Measurements from ENCODE around the gene TMEM234.

The TMEM234 gene

GRCh38 chr1:32201011-32201855, 20.9 kb downstream of the TMEM234 start:
- ATAC-seq (replicated peaks) (peak; percentile 76), DNase-seq (peak; percentile 63 to 77 (median 74))
- peak overlapping the region; percentile 92 for H3K4me3 Mint-ChIP-seq
- H3K9me3 Mint-ChIP-seq = no peaks in the 10 kb centered on the region
- peak overlapping the region; percentile 94 for H3K27ac Mint-ChIP-seq
- H3K36me3 Mint-ChIP-seq (ENCODE audit: insufficient read depth) = peaks cover 23% of the 10 kb centered on the region
- no peaks in the 10 kb centered on the region for H3K27me3 Mint-ChIP-seq
- peaks cover 55 to 57% of the 10 kb centered on the region in 2 donors for H3K4me1 Mint-ChIP-seq (ENCODE audit: low read depth in 2 of 2)

- peaks cover 56 to 61% of the 10 kb centered on the region in 2 donors for H3K4me1 Mint-ChIP-seq (ENCODE audit: low read depth in 2 of 2)
- DNase-seq = peak; percentile 23 to 52 (median 35)
Measured at GRCh38 chr1:32200226-32201010, 21.7 kb downstream of the TMEM234 start, which contains the start of gene CCDC28B. Gene CCDC28B, plus strand, starts transcription at chr1:32200595. Its CDS starts 1,341 bp downstream, at chr1:32201936.

GRCh38 chr1:32199717-32200072, 22.5 kb downstream of the TMEM234 start:
- Mint-ChIP-seq H3K27me3 (no peaks in the 10 kb centered on the region), H3K36me3 (ENCODE audit: insufficient read depth) (peaks cover 30% of the 10 kb centered on the region), H3K4me1 (ENCODE audit: low read depth in 2 of 2) (peaks cover 57 to 60% of the 10 kb centered on the region in 2 donors), H3K9me3 (no peaks in the 10 kb centered on the region), H3K27ac (peak overlapping the region; percentile 94), H3K4me3 (peak overlapping the region; percentile 92)
- no peak for ATAC-seq (replicated peaks)
- no peak for DNase-seq

More at GRCh38 chr1:32200226-32201010, 21.7 kb downstream of the TMEM234 start, which contains the start of gene CCDC28B:
- Mint-ChIP-seq H3K9me3 (no peaks in the 10 kb centered on the region), H3K27me3 (no peaks in the 10 kb centered on the region), H3K36me3 (ENCODE audit: insufficient read depth) (peaks cover 27% of the 10 kb centered on the region), H3K4me3 (peak within 1 kb of the TSS; percentile 92), H3K27ac (peak within 1 kb of the TSS; percentile 94)
- ATAC-seq (replicated peaks) = peak; percentile 32

GRCh38 chr1:32199043-32199716, 23.0 kb downstream of the TMEM234 start:
- no peaks in the 10 kb centered on the region for H3K27me3 Mint-ChIP-seq
- no peak for DNase-seq
- no peak for ATAC-seq (replicated peaks)
- H3K27ac Mint-ChIP-seq = peak overlapping the region in 1 of 2 donors; percentile 94
- peaks cover 55 to 60% of the 10 kb centered on the region in 2 donors for H3K4me1 Mint-ChIP-seq (ENCODE audit: low read depth in 2 of 2)
- H3K9me3 Mint-ChIP-seq = no peaks in the 10 kb centered on the region
- peaks cover 30% of the 10 kb centered on the region for H3K36me3 Mint-ChIP-seq (ENCODE audit: insufficient read depth)
- peak overlapping the region in 1 of 2 donors; percentile 14 for H3K4me3 Mint-ChIP-seq

GRCh38 chr1:32198237-32199042, 23.7 kb downstream of the TMEM234 start:
- no peaks in the 10 kb centered on the region for H3K9me3 Mint-ChIP-seq
- H3K27ac Mint-ChIP-seq = peak overlapping the region in 1 of 2 donors; percentile 52
- peaks cover 34% of the 10 kb centered on the region for H3K36me3 Mint-ChIP-seq (ENCODE audit: insufficient read depth)
- H3K27me3 Mint-ChIP-seq = no peaks in the 10 kb centered on the region
- no peak for DNase-seq
- no peak for ATAC-seq (replicated peaks)
- peak overlapping the region in 1 of 2 donors; percentile 43 for H3K4me3 Mint-ChIP-seq
- peaks cover 53 to 57% of the 10 kb centered on the region in 2 donors for H3K4me1 Mint-ChIP-seq (ENCODE audit: low read depth in 2 of 2)

GRCh38 chr1:32197837-32198236, 24.3 kb downstream of the TMEM234 start:
- Mint-ChIP-seq H3K27me3 (no peaks in the 10 kb centered on the region), H3K4me3 (no peak overlapping the region), H3K4me1 (ENCODE audit: low read depth in 2 of 2) (peaks cover 52 to 57% of the 10 kb centered on the region in 2 donors), H3K27ac (peak overlapping the region in 1 of 2 donors; percentile 52), H3K36me3 (ENCODE audit: insufficient read depth) (peaks cover 37% of the 10 kb centered on the region), H3K9me3 (no peaks in the 10 kb centered on the region)
- DNase-seq (no peak), ATAC-seq (replicated peaks) (no peak)

- H3K36me3 Mint-ChIP-seq (ENCODE audit: insufficient read depth) = peaks cover 41% of the 10 kb centered on the region
- no peak for ATAC-seq (replicated peaks)
- no peak for DNase-seq
Measured at GRCh38 chr1:32197074-32197473, 25.1 kb downstream of the TMEM234 start.

GRCh38 chr1:32195972-32196823, 26.0 kb downstream of the TMEM234 start:
- DNase-seq (peak in 1 of 3 experiments; percentile 11), ATAC-seq (replicated peaks) (peak; percentile 51)
- Mint-ChIP-seq H3K27me3 (no peaks in the 10 kb centered on the region), H3K36me3 (ENCODE audit: insufficient read depth) (peaks cover 41% of the 10 kb centered on the region), H3K27ac (peak overlapping the region; percentile 81 to 94), H3K4me1 (ENCODE audit: low read depth in 2 of 2) (peaks cover 38 to 46% of the 10 kb centered on the region in 2 donors), H3K9me3 (no peaks in the 10 kb centered on the region), H3K4me3 (peak overlapping the region; percentile 55 to 62)

More at GRCh38 chr1:32197074-32197473, 25.1 kb downstream of the TMEM234 start:
- Mint-ChIP-seq H3K4me1 (ENCODE audit: low read depth in 2 of 2) (peaks cover 47 to 51% of the 10 kb centered on the region in 2 donors), H3K4me3 (no peak overlapping the region), H3K27me3 (no peaks in the 10 kb centered on the region), H3K27ac (peak overlapping the region in 1 of 2 donors; percentile 82), H3K9me3 (no peaks in the 10 kb centered on the region)

GRCh38 chr1:32195531-32195930, 26.6 kb downstream of the TMEM234 start:
- H3K9me3 Mint-ChIP-seq = no peaks in the 10 kb centered on the region
- H3K4me1 Mint-ChIP-seq (ENCODE audit: low read depth in 2 of 2) = peaks cover 38 to 44% of the 10 kb centered on the region in 2 donors
- ATAC-seq (replicated peaks) (no peak), DNase-seq (no peak)
- peaks cover 44% of the 10 kb centered on the region for H3K36me3 Mint-ChIP-seq (ENCODE audit: insufficient read depth)
- H3K4me3 Mint-ChIP-seq = peak overlapping the region; percentile 55 to 62
- H3K27ac Mint-ChIP-seq = no peak overlapping the region
- no peaks in the 10 kb centered on the region for H3K27me3 Mint-ChIP-seq

- Mint-ChIP-seq H3K9me3 (no peaks in the 10 kb centered on the region), H3K27ac (no peak overlapping the region), H3K36me3 (ENCODE audit: insufficient read depth) (peaks cover 44% of the 10 kb centered on the region), H3K4me1 (ENCODE audit: low read depth in 2 of 2) (peaks cover 33 to 39% of the 10 kb centered on the region in 2 donors), H3K27me3 (no peaks in the 10 kb centered on the region), H3K4me3 (no peak overlapping the region)
- ATAC-seq (replicated peaks) = no peak
- no peak for DNase-seq
Measured at GRCh38 chr1:32194984-32195383, 27.2 kb downstream of the TMEM234 start.

- no peak for DNase-seq
- Mint-ChIP-seq H3K27me3 (no peaks in the 10 kb centered on the region), H3K9me3 (no peaks in the 10 kb centered on the region), H3K4me1 (ENCODE audit: low read depth in 2 of 2) (peaks cover 23 to 28% of the 10 kb centered on the region in 2 donors), H3K36me3 (ENCODE audit: insufficient read depth) (peaks cover 70% of the 10 kb centered on the region), H3K4me3 (no peak overlapping the region), H3K27ac (peak overlapping the region in 1 of 2 donors; percentile 41)
- no peak for ATAC-seq (replicated peaks)
Measured at GRCh38 chr1:32192220-32192948, 29.8 kb downstream of the TMEM234 start.

Data from effector memory CD8-positive, alpha-beta T cell (primary cell).